SH-SY5Y (cell line): Measurements from ENCODE around the gene LRMDA.

Source experiments
- GATA2 ChIP-seq: IDR thresholded peaks from 2 replicates; pipeline ENCODE4 v1.6.1; 2011; ENCODE audit warnings: mild to moderate bottlenecking, low read depth, low read length
- GATA3 ChIP-seq: IDR thresholded peaks from 2 replicates; pipeline ENCODE4 v1.6.1; 2011; ENCODE audit warnings: low read depth, mild to moderate bottlenecking, low read length, moderate library complexity

GRCh38 chr10:75801661-75802060 lies 370.2 kb downstream of the LRMDA start:
- TF ChIP-seq GATA3 (no peak), GATA2 (no peak)
